PC-9 (cell line): ENCODE measurements around the gene CLDN15.

Experiments
- EZH2 ChIP-seq: fragments of 200-600 bp; sonication (generic); IDR thresholded peaks from 2 replicates; pipeline ENCODE4 v1.8.0; 2017; ENCODE audit warnings: antibody characterized with exemption, low read depth
- TF ChIP-seq, protein P1 (sequence below): fragments of 200-600 bp; sonication (generic); conservative IDR thresholded peaks from 2 replicates; pipeline ENCODE4 v1.6.1; 2017; ENCODE audit warnings: mixed run types, antibody characterized with exemption, mild to moderate bottlenecking, moderate library complexity

DNA sequence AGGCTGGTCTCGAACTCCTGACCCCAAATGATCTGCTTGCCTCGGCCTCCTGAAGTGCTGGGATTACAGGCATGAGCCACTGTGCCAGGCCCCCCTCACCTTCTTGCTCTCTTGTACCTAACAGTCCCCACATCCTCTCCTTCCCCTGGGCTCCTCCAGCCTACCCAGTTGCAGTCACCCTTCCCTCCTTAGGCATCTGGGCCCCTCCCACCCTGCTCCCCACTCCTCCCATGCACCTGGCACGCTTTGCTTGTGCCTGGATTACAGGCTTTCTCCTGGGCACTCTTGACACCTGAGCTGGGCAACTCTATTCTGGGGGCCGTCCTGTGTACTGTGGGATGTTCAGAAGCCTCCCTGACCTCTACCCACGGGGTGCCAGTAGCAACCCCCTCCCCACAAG, 3.0 kb downstream of the CLDN15 start:
- TF ChIP-seq, protein P1, sequence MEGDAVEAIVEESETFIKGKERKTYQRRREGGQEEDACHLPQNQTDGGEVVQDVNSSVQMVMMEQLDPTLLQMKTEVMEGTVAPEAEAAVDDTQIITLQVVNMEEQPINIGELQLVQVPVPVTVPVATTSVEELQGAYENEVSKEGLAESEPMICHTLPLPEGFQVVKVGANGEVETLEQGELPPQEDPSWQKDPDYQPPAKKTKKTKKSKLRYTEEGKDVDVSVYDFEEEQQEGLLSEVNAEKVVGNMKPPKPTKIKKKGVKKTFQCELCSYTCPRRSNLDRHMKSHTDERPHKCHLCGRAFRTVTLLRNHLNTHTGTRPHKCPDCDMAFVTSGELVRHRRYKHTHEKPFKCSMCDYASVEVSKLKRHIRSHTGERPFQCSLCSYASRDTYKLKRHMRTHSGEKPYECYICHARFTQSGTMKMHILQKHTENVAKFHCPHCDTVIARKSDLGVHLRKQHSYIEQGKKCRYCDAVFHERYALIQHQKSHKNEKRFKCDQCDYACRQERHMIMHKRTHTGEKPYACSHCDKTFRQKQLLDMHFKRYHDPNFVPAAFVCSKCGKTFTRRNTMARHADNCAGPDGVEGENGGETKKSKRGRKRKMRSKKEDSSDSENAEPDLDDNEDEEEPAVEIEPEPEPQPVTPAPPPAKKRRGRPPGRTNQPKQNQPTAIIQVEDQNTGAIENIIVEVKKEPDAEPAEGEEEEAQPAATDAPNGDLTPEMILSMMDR = no peak
- TF ChIP-seq EZH2 = no peak
